ENCODE results near the gene ORC5.
"Not testable (repeated sequence)": the region's sequence is repeated elsewhere in the genome, so short reads cannot be mapped to it uniquely, and the experiment has no call there.

Gene ORC5

DNA sequence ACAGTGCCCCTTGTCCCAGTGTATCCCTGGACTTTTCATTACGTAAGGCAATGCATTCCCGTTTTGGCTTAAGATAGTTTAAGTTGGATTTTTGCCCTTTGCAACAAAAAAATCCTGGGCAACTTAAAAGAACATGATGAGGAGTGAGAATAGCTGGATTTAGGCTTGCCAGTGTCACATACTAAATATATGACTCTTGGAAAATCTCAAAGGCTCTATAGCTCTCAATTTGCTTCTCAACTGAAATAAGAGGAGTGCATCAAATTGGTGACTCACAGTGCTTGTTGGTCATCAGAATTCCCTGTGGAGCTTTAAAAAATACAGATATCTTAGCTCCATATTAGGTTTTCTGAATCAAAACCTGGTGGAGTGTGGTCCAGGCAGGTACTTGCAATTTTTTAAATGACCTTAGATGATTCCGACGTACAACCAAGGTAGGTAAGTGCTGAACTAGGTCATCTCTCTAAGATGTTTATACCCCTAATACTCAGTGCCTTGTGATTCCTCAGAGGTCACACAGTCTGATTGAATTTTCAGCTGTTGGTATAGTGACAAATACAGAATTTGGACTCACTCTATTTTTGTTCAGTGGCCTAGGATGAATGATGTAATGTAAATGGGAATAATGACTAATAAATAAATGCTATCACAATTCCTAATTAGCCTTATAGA lies 33.9 kb upstream of the ORC5 start:
- H3K4me3 ChIP-seq (ENCODE audit: low read depth, low read length): no peak overlapping the region
- no peak for DNase-seq (ENCODE audit: low read depth)
- TF ChIP-seq, protein P1, sequence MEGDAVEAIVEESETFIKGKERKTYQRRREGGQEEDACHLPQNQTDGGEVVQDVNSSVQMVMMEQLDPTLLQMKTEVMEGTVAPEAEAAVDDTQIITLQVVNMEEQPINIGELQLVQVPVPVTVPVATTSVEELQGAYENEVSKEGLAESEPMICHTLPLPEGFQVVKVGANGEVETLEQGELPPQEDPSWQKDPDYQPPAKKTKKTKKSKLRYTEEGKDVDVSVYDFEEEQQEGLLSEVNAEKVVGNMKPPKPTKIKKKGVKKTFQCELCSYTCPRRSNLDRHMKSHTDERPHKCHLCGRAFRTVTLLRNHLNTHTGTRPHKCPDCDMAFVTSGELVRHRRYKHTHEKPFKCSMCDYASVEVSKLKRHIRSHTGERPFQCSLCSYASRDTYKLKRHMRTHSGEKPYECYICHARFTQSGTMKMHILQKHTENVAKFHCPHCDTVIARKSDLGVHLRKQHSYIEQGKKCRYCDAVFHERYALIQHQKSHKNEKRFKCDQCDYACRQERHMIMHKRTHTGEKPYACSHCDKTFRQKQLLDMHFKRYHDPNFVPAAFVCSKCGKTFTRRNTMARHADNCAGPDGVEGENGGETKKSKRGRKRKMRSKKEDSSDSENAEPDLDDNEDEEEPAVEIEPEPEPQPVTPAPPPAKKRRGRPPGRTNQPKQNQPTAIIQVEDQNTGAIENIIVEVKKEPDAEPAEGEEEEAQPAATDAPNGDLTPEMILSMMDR (IDR thresholded peaks at IDR 0.05; ENCODE audit: low read depth, low read length, missing control alignments): no peak

DNA sequence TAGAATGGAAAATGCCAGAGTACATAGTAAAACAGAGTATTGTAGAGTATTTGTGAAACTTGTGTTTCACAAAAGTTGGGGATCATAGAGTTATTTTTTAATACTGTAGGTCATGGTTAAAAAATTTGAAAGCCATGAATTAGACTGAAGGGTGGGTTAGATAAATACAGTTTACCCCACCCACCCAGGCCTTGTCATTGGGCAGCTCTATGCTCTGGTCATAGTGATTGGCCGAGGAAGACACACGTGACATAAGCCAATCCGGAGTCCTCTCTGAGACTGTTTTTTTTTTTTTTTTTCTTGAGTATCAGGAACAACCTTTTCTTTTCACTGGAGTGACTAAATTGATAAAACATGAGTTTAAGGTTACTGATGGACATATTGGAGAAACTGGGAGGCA lies 33.3 kb upstream of the ORC5 start:
- TF ChIP-seq, protein P1 (IDR thresholded peaks at IDR 0.05; ENCODE audit: low read depth, low read length, missing control alignments): no peak
- DNase-seq (ENCODE audit: low read depth): no peak
- no peak overlapping the region for H3K4me3 ChIP-seq (ENCODE audit: low read depth, low read length)

DNA sequence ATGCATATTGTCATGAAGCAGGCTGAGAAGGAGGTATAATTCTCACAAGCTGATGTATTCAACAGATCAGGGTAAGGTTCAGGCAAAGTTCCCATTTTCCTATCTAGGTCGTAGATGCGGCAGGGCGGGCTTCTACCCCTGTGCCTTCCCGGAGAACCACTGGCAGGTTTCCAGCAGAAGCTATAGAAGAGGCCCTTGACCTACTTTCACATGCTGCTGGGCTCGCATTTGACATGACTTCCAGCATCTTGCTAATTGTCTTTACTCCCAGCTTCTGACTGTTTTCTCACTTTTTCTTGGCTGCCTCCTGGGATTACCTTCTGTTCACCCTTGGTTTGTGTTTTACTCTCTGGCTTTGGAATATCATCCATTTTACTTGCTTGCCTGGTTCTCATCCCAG lies 32.6 kb upstream of the ORC5 start:
- DNase-seq (ENCODE audit: low read depth): no peak
- no peak overlapping the region for H3K4me3 ChIP-seq (ENCODE audit: low read depth, low read length)
- TF ChIP-seq, protein P1 (IDR thresholded peaks at IDR 0.05; ENCODE audit: low read depth, low read length, missing control alignments): no peak

DNA sequence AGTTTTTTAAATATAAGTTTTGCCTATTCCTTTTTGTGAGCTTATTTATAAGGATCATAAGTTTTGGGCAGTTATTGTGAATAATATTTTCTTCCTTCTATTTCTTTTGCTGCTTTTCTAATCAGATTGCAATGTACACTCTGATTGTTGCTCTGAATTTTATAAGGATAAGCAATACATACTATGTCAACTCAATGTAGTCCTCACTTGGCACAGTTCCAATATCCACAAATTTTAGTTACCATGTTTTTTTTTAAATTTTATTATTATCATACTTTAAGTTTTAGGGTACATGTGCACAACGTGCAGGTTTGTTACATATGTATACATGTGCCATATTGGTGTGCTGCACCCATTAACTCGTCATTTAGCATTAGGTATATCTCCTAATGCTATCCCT lies 27.2 kb upstream of the ORC5 start:
- DNase-seq (ENCODE audit: low read depth); H3K4me3 ChIP-seq (ENCODE audit: low read depth, low read length): not testable (repeated sequence)

DNA sequence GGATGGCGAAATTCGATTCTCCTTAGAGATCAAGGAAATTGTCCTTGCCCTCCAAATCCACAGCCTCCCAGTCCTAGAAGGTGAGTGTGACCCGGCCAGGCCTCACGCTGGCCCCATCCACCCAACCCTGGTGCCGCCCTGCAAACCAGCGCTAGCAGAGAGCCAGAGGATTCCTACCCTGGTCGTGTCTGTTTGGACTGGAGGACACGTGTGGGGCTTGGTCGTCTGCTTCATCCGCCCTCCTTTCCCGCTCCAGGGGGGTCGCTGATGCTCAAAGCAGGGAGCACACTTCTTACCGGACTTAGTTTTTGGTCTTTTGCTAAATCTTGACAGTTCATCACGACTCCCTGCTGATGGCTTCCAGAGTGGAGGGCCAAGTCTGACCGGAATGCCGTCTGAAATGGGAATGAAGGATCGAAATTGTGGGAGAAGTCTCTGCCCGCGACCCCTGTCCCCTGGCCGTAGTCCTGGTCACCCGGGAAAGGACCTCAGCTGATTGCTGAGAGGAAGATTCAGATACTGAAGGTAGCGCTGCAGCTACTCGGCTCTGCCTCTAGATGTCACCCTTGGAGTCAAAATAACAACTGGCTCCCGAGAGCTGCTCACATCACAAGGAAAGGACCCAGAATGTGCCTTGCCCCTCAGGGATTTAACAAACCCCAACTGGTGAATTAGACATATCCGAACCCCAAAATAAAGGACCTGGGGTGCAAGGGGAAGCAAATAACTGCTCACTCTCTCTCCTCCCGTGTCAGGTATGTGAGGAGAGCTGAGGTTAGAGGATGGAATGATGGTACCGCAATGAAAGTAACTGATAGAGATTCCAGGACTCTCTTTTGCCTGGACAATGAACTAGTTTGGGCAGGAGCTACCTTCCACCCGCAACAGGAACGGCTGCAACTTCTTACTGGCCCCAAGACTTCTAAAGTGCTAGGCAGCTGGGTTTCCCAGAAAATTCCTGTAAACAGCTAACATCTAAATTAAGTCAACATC lies 23.5 kb upstream of the ORC5 start:
- no peak for DNase-seq (ENCODE audit: low read depth)
- TF ChIP-seq, protein P1 (IDR thresholded peaks at IDR 0.05; ENCODE audit: low read depth, low read length, missing control alignments): peak; percentile 93
- H3K4me3 ChIP-seq (ENCODE audit: low read depth, low read length): no peak overlapping the region

DNA sequence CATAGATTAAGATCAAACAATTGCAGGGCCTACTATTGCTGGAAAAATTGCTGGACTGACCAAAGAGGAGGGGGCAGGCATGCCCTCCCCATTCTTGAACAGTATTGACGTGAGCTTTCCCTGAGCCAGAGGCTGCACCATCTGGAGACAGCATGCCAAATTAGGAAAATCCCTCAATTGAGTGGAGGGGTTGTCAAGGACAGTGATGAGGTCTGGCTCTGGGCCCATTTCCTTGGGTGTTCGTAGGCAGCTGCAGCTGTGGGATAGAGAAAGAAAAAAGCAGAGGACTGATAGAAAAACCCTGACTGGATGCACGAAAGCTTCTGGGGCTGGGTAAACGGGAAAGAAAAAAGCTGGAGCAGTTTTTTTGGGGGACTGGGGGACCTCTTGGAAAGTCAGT lies 22.8 kb upstream of the ORC5 start:
- no peak for DNase-seq (ENCODE audit: low read depth)
- TF ChIP-seq, protein P1 (IDR thresholded peaks at IDR 0.05; ENCODE audit: low read depth, low read length, missing control alignments): no peak
- no peak overlapping the region for H3K4me3 ChIP-seq (ENCODE audit: low read depth, low read length)

DNA sequence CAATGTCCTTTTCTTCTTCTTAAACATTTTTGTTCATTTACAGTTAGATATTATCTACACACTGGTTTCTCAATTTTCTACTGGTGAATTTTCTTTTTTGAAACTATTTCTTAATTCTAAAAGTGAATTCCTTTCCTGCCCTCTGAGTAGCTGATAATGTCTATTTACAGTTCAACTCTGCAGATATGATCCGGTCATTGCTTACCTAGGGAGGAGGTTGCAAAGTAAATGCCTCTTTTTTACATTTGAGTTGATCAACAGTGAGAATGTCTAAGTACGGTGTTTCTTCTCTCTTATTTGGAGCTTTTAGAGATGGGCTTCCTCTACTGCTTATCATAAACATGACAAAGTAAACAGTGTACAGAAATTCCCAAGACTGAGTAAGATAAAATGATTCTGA lies 20.6 kb upstream of the ORC5 start:
- TF ChIP-seq, protein P1 (IDR thresholded peaks at IDR 0.05; ENCODE audit: low read depth, low read length, missing control alignments): no peak
- no peak overlapping the region for H3K4me3 ChIP-seq (ENCODE audit: low read depth, low read length)
- no peak for DNase-seq (ENCODE audit: low read depth)

Data from GM12864 (cell line).